ENCODE results near the gene ASB7.

The ASB7 gene

DNA sequence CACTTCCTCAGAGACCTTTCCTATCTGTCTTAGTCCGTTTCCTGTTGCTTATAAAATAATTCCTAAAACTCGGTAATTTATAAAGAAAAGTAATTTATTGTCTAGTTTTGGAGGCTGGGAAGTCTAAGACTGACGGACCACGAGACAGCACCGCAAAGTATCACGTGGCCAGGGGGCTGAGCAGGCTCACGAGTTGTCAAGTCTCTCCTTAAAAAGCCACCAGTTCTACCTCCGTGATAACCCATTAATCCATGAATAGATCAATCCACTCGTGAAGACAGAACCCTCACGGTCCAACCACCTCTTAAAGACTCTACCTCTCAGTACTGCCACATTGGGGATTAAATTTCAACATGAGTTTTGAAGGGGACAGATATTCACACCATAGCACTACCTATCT, 1.2 kb upstream of the ASB7 start:
- DNase-seq: no peak

DNA sequence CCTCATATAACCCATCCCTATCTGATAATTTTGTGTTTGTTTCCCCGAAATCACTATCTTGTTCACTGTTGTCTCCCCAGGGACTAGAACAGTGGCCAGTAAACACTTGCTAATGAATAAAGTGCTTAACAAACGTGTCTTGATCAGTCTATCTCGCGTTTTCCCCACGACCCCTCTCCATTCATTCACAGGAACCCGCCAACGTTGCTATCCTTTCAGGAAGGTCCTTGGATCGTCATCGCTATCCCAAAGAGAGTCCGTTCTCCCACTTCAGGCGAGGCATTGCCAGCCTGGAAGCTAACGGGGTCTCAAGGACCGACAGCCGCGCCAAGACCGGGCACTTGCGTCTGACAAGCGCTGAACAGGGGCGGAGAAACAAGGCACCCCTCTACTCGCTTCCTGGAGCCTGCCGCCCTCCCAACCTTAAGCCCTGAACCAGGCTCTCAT, 749 bp upstream of the ASB7 start:
- no peak for DNase-seq

- DNase-seq: no peak
Measured at GRCh38 chr15:100602823-100603393, 519 bp downstream of the ASB7 start.

- DNase-seq: no peak
Measured at GRCh38 chr15:100612539-100612938, 10.2 kb downstream of the ASB7 start.

- no peak for DNase-seq
Measured at GRCh38 chr15:100613208-100613607, 10.8 kb downstream of the ASB7 start.

DNA sequence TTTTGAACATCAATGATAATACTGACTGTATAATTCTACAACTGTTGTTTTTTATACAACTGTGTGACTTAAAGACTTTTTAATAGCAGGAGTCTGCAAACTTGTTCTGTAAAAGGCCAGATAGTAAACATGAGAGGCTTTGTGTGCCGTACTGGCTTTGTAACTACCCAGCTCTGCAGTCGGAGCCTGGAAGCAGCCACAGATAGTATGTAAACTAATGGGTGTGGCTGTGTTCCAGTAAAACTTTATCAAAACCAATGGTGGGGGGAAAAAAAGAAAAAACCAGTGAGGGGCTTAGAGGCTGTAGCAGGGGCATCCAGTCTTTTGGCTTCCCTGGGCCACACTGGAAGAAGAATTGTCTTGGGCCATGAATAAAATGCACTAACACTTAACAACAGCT, 11.9 kb downstream of the ASB7 start:
- DNase-seq: no peak

DNA sequence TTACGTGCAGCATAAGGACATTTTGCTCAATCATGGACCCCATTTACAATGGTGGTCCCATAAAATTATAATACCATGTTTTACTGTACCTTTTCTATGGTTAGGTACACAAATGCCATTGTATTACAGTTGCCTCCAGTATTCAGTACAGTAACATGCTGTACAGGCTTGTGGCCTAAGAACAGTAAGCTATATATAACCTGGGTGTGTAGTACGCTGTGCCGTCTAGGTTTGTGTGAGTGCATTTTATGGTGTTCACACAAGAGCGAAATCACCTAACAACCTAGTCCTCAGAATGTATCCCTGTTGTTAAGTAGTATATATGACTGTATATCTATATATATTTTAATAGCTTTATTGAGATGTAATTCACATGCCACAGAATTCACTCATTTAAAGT, 12.5 kb downstream of the ASB7 start:
- DNase-seq: no peak

DNA sequence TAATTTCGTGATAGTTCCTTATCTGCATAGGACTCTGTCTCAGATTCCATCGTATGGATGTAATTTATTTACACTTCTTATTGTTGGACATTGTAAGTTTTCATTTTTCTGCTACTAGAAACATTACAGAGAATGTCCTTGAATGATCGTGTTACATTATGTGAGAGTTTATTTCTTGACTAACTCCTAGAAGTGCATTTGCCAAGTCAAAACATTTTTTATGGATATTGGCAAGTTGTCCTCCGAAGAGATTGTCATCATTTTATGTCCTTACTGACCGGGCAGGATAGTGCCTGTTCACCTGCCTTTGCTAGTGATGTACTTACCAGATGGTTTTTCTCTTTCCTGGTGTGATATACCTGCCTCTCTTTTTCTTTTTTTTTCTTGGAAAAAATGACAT, 13.4 kb downstream of the ASB7 start:
- no peak for DNase-seq

DNA sequence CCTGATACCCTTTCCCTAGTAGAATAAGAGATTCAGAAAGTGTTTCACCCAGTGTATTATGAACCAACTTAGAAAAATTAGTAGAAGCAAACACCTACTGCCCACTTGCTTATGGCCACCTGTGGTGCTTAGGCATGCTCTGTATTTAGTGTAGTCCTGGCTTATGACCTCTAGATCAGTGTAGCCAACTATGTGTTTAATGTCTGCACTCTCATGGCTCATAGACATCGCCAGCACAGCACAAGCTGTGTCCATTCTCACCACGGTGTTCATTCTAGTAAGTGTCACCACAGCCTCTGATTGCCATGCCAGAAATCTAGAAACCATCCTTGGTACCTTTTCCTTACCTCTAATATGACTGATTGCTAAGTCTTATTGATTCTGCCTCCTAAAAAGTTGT, 14.3 kb downstream of the ASB7 start:
- no peak for DNase-seq

GRCh38 chr15:100623301-100623700, 20.9 kb downstream of the ASB7 start:
- no peak for DNase-seq

GRCh38 chr15:100627789-100628395, 25.5 kb downstream of the ASB7 start:
- peak; percentile 2 for DNase-seq

DNA sequence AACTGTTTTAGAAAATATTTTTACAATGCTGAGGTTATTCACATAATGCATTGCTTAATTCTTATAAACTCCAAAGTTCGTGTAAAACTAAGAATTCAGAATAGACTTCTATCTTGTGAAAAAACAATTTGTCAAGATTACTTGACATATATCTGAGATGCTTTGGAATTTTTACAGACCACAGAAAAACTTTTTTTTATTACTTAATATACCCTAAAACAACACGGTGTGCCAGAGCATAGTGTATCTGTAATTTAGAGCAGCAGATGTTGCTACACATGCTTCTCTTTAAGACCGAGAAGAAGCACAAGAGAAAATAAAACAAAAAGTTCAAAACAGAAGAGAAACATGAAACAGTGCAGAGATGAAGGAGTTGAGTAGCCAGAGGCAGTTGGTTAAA, 26.4 kb downstream of the ASB7 start:
- DNase-seq: no peak

- no peak for DNase-seq
Measured at GRCh38 chr15:100631831-100632230, 29.4 kb downstream of the ASB7 start.

DNA sequence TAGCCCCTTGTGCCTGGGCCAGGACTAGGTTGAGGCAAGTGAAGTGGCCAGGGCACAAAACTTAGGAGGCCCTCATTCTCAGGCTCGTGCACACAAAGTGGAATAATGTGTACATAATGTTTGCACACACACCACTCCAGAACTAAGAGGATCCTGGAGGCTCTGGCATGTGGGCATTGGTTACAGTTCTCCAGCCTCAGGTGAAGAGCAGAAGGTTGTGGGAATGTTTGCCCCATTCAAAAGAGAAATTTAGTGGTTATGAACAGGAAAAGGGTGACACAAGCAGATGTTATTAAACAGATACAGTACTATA, 31.3 kb downstream of the ASB7 start:
- no peak for DNase-seq

- no peak for DNase-seq
Measured at GRCh38 chr15:100635406-100636071, 33.1 kb downstream of the ASB7 start.

GRCh38 chr15:100638177-100638730, 35.9 kb downstream of the ASB7 start:
- DNase-seq: no peak

GRCh38 chr15:100642213-100642949, 40.0 kb downstream of the ASB7 start:
- no peak for DNase-seq

GRCh38 chr15:100642950-100643338, 40.6 kb downstream of the ASB7 start:
- no peak for DNase-seq

DNA sequence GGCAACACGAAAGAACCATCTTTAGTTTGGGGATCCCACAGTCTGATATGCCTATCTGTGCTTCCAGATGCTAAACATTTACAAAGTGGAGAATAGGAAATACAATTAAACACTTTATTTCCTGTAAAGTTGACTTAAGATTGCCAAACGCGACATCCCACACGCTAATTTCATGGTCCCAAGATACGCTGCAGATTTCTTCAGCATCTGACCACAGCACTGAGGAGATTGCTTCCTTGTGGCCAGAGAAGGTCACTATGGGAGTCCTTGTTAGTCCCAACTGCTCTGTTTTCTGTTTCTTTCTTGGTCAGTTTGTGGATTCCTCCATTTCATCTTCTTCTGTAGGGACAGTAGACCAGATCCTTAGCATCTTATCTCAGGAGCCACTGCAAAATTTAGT, 43.3 kb downstream of the ASB7 start:
- no peak for DNase-seq

- no peak for DNase-seq
Measured at GRCh38 chr15:100648951-100649350, 46.6 kb downstream of the ASB7 start.

DNA sequence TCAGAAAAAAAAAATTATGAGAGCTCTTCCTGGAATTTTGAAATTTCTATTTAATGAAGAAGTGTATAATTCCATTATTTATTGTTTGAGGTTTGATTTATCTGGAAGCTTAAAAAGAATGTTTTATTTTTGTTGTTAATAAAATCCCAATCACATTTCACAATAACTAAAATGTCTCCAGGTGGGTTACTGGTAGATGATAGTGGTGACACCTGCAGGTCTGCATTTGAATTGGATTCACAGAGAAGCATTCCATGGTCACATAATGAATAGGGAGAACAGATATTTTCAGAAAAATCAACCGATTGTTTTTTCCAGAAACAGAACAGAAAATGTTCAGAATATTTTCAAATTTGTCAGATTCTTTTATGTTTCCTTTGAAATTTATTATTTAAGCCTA, 48.3 kb downstream of the ASB7 start:
- no peak for DNase-seq

GRCh38 chr15:100651253-100651652, 48.9 kb downstream of the ASB7 start:
- DNase-seq: no peak

- DNase-seq: no peak
Measured at GRCh38 chr15:100652116-100652515, 49.7 kb downstream of the ASB7 start.

GRCh38 chr15:100653608-100654007, 51.2 kb downstream of the ASB7 start:
- DNase-seq: no peak

Measured in NCI-H748 treated with DMSO at 0.1 percent for 48 hours (cell line).